Measurements from ENCODE around the gene OSGIN1.

DNA sequence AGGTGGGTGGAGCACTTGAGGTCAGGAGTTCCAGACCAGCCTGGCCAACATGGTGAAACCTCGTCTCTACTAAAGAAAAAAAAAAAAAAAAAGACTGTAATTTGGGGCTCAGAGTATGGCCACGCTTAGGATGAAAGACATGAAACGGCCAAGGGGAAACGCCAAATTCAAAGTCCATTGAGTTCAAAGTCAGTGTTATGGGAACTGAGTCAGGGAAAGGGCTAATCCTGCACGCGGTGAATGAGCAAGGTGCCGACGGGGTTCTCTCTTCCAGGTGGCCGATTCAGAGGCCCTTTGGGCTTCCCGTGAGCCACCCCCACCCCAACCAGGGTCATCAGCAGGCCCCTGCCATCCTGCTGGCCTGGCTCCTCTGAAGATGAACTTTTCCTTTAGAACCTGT is 7.5 kb upstream of the OSGIN1 start:
- TF ChIP-seq, protein P1, sequence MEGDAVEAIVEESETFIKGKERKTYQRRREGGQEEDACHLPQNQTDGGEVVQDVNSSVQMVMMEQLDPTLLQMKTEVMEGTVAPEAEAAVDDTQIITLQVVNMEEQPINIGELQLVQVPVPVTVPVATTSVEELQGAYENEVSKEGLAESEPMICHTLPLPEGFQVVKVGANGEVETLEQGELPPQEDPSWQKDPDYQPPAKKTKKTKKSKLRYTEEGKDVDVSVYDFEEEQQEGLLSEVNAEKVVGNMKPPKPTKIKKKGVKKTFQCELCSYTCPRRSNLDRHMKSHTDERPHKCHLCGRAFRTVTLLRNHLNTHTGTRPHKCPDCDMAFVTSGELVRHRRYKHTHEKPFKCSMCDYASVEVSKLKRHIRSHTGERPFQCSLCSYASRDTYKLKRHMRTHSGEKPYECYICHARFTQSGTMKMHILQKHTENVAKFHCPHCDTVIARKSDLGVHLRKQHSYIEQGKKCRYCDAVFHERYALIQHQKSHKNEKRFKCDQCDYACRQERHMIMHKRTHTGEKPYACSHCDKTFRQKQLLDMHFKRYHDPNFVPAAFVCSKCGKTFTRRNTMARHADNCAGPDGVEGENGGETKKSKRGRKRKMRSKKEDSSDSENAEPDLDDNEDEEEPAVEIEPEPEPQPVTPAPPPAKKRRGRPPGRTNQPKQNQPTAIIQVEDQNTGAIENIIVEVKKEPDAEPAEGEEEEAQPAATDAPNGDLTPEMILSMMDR (IDR thresholded peaks at IDR 0.05) = no peak
- no peak for TF ChIP-seq POLR2A (IDR thresholded peaks at IDR 0.05)

All from prostate gland (tissue), 2 donors.